ENCODE results near the gene GALNT9.
A peak's percentile ranks its signal among the peaks of the same experiment; 100 is the strongest.

The GALNT9 gene

DNA sequence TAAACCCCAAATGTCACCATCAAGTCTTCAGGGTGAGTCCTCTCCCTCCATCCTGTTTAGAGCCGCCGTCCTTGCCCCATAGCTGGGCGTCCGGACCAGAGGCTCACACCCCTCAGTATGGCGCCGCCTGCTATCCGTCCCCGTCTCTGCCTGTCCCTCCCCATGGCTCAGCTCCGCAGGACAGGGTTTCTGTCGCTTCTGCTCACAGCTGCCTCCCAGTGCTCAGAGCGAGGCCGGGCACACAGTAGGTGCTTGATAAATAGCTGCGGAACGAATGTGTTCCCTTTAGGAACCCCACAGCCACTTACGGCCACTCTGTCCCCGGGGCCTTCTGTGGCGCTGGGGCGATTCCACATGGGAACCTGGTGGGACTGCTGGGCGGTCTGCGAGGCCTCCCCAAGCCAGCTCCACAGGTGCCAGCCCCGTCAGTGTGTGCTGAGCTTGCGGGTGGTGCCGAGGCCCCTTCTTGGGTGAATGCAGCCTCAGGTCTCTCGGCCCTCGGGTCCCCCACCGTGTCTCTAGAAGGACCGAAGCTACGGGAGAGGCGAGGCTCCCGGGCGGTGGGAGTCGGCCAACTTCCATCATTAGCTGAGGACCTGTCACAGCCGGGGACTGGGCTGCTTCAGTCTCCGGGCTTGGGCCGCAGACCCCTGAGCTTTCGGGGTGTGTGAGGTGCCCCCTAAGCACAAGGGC lies 122.2 kb downstream of the GALNT9 start:
- DNase-seq (ENCODE audit: insufficient read length, low spot score) (no peak), FAIRE-seq (no peak)

DNA sequence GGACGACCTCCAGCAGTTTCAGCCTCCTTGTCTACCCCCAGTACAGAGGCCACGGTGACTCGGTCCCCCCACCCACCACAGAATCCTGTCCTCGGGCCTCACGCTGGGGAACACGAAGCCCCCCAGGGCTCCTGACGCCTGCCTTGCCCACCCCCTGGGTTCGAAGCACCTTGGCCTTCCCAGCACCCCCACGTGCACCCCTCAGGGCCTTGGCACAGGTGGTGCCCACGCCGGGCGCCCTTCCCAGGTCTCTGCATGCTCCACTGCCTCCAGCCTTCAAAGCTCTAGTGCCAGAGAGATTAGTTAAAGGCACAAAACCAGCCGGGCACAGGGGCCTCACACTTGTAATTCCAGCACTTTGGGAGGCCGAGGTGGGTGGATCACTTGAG lies 123.3 kb downstream of the GALNT9 start:
- TF ChIP-seq, protein P1, sequence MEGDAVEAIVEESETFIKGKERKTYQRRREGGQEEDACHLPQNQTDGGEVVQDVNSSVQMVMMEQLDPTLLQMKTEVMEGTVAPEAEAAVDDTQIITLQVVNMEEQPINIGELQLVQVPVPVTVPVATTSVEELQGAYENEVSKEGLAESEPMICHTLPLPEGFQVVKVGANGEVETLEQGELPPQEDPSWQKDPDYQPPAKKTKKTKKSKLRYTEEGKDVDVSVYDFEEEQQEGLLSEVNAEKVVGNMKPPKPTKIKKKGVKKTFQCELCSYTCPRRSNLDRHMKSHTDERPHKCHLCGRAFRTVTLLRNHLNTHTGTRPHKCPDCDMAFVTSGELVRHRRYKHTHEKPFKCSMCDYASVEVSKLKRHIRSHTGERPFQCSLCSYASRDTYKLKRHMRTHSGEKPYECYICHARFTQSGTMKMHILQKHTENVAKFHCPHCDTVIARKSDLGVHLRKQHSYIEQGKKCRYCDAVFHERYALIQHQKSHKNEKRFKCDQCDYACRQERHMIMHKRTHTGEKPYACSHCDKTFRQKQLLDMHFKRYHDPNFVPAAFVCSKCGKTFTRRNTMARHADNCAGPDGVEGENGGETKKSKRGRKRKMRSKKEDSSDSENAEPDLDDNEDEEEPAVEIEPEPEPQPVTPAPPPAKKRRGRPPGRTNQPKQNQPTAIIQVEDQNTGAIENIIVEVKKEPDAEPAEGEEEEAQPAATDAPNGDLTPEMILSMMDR (IDR thresholded peaks at IDR 0.05; ENCODE audit: insufficient read depth, missing control alignments) = no peak
- FAIRE-seq (no peak), DNase-seq (ENCODE audit: insufficient read length, low spot score) (no peak)

More for the DNA sequence above, 122.2 kb downstream of the GALNT9 start:
- TF ChIP-seq, protein P1 (IDR thresholded peaks at IDR 0.05; ENCODE audit: insufficient read depth, missing control alignments) = no peak

DNA sequence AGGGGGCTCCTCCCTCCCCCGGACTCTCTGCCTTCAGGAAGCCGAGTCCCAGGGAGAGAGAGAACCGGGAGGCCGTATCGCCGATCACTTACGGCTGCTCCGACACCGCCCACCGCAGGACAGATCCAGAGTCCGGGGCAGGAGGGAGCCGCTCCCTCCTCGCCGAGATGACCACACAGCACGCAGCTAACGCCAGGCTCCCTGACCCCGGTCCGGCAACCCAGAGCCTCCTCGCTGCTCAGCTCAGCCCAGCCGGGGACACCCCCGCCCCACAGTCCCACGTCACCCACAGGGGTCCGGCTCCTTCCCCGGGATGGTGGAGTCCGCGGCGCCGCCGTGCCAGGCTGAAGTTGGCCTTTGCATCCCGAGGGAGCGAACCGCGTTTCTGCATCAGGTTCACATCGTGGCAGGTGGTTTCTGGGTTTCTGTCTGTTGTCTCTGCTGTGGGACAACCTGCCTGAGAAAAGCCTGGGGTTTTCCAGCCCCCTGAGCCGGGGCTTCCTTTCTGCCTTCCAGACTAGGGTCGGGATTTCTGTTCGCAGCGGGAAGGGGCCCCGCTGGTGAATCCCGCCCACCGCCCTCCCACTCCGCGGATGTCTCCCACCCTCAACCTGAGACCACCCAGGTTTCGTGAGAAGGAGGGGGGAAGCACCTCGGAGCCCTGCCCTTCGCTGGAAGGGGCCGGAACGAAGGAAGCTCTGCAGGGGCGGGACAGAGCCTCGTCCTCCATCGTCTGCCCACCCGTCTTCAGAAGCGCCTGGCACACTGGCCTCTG lies 123.9 kb downstream of the GALNT9 start:
- TF ChIP-seq, protein P1 (IDR thresholded peaks at IDR 0.05; ENCODE audit: insufficient read depth, missing control alignments) = no peak
- FAIRE-seq (no peak), DNase-seq (ENCODE audit: insufficient read length, low spot score) (no peak)

DNA sequence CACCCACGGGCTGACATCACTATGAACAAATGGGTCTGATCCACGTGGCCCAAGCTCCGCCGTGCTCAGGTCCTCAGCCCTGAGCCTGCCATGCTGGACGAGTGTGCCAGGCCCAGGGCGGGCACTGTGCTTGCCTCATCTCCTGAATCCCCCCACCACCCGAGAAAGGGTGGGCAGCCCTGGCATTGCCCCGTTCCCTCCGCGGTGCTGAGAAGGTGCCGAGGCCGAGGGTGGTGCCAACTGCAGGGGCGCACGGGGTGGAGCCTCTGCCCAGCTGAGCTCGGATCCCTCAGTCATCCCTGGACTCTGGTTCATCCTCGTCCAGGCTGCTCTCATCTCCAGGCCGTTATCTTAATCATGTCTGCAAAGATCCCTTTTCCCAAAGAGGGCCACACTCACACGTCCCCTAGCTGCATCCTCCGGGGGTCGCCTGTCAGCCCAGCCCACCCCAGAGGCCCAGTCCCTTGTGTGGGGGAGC lies 124.6 kb downstream of the GALNT9 start:
- TF ChIP-seq, protein P1 (IDR thresholded peaks at IDR 0.05; ENCODE audit: insufficient read depth, missing control alignments) = no peak
- FAIRE-seq (no peak), DNase-seq (ENCODE audit: insufficient read length, low spot score) (no peak)

DNA sequence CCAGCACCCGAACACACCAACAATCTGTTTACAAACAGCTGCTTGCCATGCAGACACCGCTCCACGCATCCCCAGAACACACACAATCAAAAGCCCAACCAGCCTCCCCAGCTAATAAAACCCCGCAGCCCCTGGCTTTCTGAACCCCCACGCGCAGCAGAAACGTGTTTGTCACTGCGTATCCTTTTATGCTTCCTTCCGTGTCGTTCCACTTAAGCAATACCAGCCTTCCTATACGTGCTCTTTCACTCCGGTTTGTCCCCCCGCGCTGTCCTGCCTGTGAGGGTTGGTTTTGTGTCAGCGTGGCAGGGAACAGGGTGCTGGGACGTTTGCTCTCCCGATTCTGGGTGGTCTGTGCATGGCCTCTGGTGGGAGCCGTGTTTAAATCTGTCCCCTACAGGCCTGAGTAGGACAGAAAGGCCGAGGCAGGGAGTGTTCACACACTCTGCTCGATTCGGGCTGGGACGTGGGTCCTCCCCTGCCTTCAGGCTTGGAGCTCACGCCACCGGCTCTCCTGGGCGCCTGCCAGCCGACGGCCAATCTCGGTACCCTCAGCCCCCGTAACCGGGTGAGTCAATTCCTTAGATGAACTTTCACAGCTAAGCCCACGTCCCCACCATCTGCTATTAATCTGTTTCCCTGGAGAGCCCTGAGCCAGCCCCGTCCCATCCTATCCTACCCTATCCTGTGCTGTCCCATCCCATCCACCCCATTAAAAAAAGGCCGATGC lies 125.2 kb downstream of the GALNT9 start:
- TF ChIP-seq, protein P1 (IDR thresholded peaks at IDR 0.05; ENCODE audit: insufficient read depth, missing control alignments) = no peak

DNA sequence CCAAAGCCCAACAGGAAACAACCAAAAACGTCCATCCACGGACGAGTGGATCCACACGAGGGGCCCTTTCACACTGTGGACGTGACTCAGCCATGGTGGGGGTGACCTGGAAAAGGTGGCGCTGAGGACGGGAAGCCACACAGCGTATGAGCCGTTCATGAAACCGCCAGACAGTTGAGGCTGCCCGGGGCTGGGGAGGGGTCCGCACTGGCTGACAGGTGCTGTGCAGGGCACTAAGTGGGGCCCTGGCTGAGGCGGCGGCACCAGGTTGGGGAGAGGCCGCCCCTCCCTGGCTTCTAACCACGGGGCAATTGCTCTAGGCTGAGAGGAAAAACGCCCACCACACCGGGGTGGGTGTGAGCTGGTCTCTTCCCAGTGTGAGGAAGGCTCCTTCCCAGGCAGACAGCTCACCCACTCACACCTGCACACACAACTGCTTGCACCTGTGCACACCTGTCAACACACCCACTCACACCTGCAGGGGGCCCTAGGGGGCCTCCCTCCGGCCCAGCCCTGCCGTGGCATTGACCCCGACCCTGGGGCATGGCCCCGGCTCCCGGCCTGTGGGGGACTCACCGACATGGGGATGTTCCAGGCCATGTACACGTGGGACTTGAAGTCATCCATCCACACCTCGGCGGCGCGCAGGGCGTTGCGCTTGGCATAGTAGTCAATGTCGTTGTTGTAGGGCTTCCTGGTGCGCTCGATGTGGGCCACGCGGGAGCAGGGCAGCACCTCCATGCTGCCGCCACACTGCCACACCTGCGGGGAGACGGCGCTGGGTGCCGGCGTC lies 126.3 kb downstream of the GALNT9 start:
- TF ChIP-seq, protein P1 (IDR thresholded peaks at IDR 0.05; ENCODE audit: insufficient read depth, missing control alignments) = no peak
- DNase-seq (ENCODE audit: insufficient read length, low spot score) (no peak), FAIRE-seq (no peak)

More for the DNA sequence above, 125.2 kb downstream of the GALNT9 start:
- peak; percentile 61 for DNase-seq (ENCODE audit: insufficient read length, low spot score)
- no peak for FAIRE-seq
